IPS-18a (cell line): ENCODE data around the gene CA4.
"Not testable (repeated sequence)": the region's sequence is repeated elsewhere in the genome, so short reads cannot be mapped to it uniquely, and the experiment has no call there.

ENCODE experiments used
- H3K27ac ChIP-seq: one replicate; pipeline ENCODE4 v1.5.1; 2013; ENCODE audit warnings: low read length
- H3K27me3 ChIP-seq: one replicate; pipeline ENCODE4 v1.6.1; 2013; ENCODE audit warnings: mild to moderate bottlenecking, low read length; ENCODE audit not compliant: control insufficient read depth, insufficient read depth
- H3K36me3 ChIP-seq: one replicate; pipeline ENCODE4 v1.6.1; 2013; ENCODE audit warnings: low read depth, low read length; ENCODE audit not compliant: control insufficient read depth
- H3K4me1 ChIP-seq: one replicate; pipeline ENCODE4 v1.6.1; 2013; ENCODE audit warnings: low read depth, low read length; ENCODE audit not compliant: control insufficient read depth
- H3K4me3 ChIP-seq: one replicate; pipeline ENCODE4 v1.5.1; 2013; ENCODE audit warnings: low read length
- H3K9ac ChIP-seq: one replicate; pipeline ENCODE4 v1.6.1; 2013; ENCODE audit warnings: mild to moderate bottlenecking, low read length, moderate library complexity
- H3K9me3 ChIP-seq: one replicate; pipeline ENCODE4 v1.6.1; 2013; ENCODE audit warnings: low read depth, low read length; ENCODE audit not compliant: control insufficient read depth

The CA4 gene

DNA sequence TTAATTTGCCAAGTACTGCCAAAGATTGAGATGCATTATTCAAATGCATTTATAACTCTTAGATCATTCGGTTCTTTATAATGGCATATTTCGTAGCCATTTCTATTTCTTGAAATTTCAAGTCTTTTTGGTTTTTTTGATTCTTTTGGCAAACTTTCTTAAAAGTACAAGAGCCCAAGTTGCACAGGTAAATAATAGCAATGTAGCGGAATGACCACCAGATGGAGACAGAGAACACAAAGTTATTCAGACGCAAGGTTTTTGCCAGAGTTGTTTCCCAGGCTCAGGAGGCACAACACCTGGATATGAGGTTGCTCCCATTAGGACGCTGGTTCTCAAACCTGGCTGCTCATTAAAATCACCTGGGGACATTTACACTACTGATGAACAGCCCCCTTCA, 38.1 kb upstream of the CA4 start:
- H3K4me3 ChIP-seq, H3K27ac ChIP-seq, H3K9me3 ChIP-seq, H3K36me3 ChIP-seq, H3K4me1 ChIP-seq, H3K9ac ChIP-seq, H3K27me3 ChIP-seq: not testable (repeated sequence)

DNA sequence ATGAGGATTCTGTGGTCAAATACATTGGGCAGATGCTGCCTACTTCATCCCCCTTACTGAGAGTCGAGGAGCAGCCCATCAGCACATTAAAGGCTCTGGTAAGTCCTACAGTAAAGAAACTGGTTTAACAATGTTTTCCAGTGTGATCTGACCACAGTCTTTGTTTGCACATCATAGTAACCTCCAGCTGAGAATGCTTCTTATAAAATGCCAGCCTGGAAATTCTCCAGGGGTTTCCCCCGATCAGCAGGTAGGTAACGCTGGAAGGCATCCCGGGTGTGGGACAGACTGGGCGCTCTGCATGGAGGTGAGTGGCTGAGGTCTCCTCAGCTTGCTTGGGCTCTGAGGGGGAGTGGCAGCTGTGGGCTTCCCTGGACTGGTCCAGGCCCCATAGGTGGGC, 34.4 kb upstream of the CA4 start:
- not testable (repeated sequence) for H3K4me3 ChIP-seq, H3K9ac ChIP-seq, H3K27ac ChIP-seq, H3K9me3 ChIP-seq, H3K36me3 ChIP-seq, H3K4me1 ChIP-seq, H3K27me3 ChIP-seq

DNA sequence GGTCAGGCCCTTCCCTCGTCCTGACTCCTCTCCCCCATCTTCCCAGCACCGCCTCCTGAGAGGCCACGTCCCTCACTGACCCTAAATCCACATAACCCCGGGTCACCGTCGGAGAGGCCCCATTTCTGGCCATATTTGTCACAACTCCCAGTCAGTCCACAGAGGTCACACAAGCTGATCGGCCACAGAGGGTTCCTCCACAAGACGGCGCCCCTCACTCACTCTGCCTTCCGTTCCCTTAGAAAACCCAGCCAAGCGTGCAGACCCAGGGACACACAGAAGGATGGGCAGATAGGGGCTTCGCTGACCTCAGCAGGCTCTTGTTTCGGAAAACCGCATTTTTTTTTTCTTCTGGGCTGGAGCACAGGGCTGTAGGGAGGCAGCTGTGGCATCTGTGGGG, 33.6 kb upstream of the CA4 start:
- H3K36me3 ChIP-seq, H3K9ac ChIP-seq, H3K4me3 ChIP-seq, H3K27ac ChIP-seq, H3K4me1 ChIP-seq, H3K27me3 ChIP-seq, H3K9me3 ChIP-seq: not testable (repeated sequence)

DNA sequence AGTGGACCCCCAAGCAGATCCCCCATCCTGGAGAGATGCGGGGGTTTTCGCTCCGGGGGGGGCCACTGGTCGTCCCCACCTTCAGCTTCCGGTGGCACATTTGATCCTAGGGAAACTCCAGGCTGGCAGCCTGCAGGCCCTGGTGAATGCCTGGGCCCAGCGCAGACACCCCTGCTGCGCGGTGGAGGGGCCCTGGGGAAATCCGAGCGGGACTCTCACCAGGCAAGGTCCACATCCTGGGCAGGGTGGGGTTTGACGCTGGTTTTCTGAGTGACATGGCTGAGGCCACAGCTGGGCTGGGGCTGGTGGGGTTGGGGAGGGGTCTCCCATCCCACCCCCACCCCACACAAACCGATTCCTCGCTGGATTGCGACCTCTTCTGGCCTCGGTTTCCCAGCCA, 30.6 kb upstream of the CA4 start:
- not testable (repeated sequence) for H3K27ac ChIP-seq, H3K4me1 ChIP-seq, H3K36me3 ChIP-seq, H3K9me3 ChIP-seq, H3K9ac ChIP-seq, H3K27me3 ChIP-seq, H3K4me3 ChIP-seq

DNA sequence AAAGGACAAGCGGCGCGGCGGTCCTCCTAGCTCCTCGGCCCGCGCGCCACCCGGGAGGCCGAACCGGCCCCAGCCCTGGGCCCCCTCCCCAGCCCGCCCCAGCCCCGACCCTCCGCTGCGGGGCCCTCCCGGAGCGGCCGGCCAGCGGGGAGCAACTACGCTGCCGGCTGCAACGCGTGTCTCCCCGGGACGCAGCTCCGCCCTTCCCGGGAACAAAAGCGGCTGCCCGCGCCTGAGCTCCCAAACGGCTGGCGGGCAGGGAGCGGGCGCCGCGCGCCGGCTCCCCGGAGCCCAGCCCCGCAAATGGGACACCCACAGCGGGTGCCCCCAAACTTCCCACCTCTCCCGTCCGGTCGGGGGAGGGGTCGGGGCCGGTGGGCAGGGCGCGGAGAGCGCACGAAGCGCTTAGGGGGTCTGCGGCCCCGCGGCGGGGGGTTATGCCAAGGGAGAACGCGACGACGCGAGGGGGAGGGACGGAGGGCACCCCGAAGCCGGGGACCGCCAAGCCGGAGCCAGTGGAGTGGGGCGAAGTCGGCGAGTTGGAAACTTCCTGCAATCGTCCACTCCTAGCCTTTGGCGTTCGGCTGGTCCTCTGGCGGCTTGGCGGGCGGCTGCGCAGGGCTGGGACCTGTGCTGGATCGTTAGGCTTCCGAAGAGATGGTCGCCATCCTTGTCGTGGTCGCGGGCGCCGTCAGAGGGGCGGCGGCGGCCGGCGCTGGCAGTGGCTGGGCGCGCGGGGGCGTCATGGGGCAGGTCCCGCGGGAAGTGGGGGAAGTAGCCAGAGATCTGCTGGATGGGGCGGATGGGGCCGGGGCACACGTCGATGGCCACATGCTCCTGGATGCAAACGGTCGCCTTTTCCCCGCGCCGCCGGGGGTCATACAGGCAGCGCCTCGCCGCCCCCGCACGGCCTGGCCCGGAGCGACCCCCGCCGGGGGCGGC, 29.7 kb upstream of the CA4 start:
- H3K36me3 ChIP-seq, H3K9me3 ChIP-seq, H3K4me3 ChIP-seq, H3K9ac ChIP-seq, H3K4me1 ChIP-seq, H3K27ac ChIP-seq, H3K27me3 ChIP-seq: not testable (repeated sequence)

DNA sequence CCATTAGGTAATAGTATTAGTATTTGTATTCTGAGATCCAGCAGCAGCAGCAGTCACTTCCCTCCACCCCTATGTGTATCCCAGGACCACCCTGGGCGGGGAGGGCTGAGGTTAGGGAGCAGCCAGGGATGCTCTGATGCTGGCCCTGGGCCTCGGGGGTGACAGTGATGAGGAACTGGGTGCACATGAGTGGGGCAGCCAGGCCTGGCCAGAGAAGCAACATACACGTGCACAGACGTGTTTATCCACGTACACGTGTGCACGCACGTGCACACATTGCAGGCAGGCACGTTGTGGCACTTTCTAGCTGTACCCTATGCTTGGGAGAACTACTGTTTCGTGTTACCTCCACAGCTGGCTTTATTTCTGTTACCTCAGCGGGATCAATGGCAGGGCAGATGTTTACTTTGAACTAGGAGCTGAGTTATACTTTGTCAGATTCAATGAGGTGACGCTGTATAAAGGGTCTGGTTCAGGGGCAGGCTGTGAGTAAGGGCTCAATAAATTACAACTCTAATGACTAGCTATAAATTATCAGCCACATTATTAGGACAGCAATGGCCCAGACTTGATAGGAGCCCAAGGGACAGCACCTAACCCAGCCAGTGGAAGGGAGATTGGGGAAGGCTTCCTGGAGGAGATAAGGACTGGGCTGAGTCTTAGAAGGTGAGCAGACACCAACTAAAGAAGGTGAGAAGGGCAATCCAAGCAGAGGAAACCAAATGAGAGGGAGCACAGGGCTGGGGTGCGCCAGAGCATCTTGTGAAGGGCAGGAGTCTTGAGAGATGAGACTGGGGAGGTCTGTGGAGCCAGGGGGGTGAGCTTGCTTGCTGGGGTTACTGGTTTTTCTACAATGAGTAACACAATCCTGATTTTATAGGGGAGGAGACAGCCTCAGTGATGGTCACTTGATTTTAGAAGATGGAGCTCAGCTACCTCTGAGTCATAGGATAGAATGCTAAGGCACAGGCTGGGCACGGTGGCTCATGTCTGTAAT, 22.4 kb upstream of the CA4 start:
- Histone ChIP-seq H3K27ac (no peak overlapping the region), H3K4me3 (no peak overlapping the region), H3K9ac (no peak overlapping the region), H3K36me3 (no peaks in the 10 kb centered on the region), H3K9me3 (no peaks in the 10 kb centered on the region), H3K4me1 (no peaks in the 10 kb centered on the region), H3K27me3 (no peaks in the 10 kb centered on the region)

DNA sequence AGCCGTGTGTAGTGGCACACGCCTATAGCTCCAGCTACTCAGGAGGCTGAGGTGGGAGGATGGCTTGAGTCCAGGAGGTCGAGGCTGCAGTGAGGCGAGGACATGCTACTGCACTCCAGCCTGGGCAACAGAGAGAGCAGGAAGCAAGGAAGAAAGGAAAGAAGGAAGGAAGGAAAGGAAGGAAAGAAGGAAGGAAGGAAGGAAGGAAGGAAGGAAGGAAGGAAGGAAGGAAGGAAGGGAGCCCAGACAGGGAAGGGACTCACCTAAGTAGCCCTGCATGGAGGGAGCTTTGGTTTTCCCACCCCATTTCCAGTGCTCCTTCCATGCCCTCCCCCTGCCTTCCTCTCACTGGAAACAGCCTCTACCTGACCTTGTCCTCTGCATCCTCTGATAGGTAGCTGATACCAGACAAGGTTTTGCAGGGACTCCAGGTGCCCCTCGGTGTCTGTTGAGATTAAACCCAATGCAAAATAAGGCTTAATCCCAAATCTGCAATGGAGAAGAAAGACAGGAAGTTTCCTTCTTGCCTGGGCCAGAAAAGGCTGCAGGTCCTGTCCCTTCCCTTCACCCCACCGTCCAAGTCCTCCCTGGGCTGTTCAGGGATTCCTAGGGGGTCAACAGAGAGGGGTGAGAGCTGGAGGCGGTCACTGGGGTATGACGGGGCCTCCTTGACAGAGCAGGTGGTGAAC, 21.5 kb upstream of the CA4 start:
- H3K27ac ChIP-seq: no peak overlapping the region
- no peaks in the 10 kb centered on the region for H3K4me1 ChIP-seq
- no peaks in the 10 kb centered on the region for H3K27me3 ChIP-seq
- H3K4me3 ChIP-seq: no peak overlapping the region
- no peaks in the 10 kb centered on the region for H3K9me3 ChIP-seq
- no peaks in the 10 kb centered on the region for H3K36me3 ChIP-seq
- no peak overlapping the region for H3K9ac ChIP-seq

DNA sequence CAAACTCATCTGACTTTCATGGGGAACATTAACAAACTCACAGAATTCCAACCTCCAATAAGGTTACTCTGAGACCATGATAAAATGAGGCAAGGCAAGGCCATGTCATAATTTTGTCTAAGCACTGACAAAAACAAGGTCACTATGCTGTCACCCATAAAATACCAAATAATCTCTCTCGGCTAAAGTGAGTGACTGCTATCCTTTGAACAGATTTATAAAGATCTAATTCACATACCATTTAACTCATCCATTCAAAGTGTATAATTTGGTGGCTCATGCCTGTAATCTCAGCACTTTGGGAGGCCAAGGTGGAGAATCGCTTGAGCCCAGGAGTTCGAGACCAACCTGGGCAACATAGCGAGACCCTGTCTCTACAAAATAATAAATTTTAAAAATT, 20.6 kb upstream of the CA4 start:
- no peaks in the 10 kb centered on the region for H3K9me3 ChIP-seq
- no peaks in the 10 kb centered on the region for H3K36me3 ChIP-seq
- no peaks in the 10 kb centered on the region for H3K4me1 ChIP-seq
- H3K9ac ChIP-seq: no peak overlapping the region
- H3K4me3 ChIP-seq: no peak overlapping the region
- peaks cover 2% of the 10 kb centered on the region for H3K27me3 ChIP-seq
- H3K27ac ChIP-seq: no peak overlapping the region

DNA sequence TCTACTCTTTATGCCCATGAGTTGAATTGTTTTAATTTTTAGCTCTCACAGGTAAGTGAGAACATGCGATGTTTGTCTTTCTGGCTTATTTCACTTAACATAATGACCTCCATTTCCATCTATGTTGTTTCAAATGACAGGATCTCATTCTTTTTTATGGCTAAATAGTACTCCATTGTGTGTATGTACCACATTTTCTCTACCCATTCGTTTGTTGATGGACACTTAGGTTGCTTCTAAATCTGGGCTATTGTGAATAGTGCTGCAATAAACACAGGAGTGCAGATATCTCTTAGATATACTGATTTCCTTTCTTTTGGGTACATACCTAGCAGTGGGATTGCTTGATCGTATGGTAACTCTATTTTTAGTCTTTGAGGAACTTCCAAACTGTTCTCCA, 19.3 kb upstream of the CA4 start:
- H3K4me1 ChIP-seq: no peaks in the 10 kb centered on the region
- H3K9ac ChIP-seq: no peak overlapping the region
- no peak overlapping the region for H3K4me3 ChIP-seq
- no peak overlapping the region for H3K27ac ChIP-seq
- H3K36me3 ChIP-seq: no peaks in the 10 kb centered on the region
- H3K9me3 ChIP-seq: no peaks in the 10 kb centered on the region
- H3K27me3 ChIP-seq: peaks cover 12% of the 10 kb centered on the region

DNA sequence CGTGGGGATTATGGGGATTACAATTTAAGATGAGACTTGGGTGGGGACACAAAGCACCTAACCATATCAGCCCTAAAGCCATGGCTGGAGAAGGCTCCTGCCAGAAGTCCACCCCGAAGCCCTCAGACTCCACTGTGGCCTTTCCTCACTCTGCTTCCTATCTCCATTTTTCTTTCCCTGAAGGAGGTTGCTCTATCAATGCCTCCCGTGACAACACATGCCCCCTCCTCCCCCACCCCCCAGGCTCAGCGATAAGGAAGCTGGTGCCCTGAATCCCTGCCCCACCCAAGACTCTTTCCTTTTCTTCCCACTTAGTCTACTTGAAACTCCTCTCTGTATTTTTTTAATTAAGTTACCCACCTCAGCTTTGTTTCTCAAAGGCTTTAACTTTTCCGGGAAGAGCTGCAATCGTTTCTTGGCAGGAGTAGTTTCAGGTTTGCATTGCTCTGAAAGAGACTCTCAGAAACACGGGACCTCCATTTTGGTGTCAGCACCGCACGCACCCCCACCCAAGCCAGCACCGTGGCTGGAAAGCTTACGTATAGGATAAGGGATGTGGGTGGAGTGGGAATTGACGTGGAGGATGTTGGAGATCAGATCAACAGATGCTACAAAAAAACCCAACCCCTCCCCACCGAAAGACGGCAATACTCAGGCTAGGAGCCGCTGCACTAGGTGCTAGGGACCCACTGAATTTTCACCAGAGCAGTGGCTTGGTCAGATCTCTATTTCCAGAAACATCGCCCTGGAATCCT, 15.2 kb upstream of the CA4 start:
- no peaks in the 10 kb centered on the region for H3K9me3 ChIP-seq
- no peaks in the 10 kb centered on the region for H3K36me3 ChIP-seq
- H3K4me3 ChIP-seq: peak overlapping the region; percentile 65
- H3K27me3 ChIP-seq: peaks cover 51% of the 10 kb centered on the region
- H3K9ac ChIP-seq: peak overlapping the region; percentile 10
- H3K4me1 ChIP-seq: no peaks in the 10 kb centered on the region
- H3K27ac ChIP-seq: no peak overlapping the region
